ENCODE measurements around the gene LCE5A. TPM values are rescaled to one million over a fixed set of nuclear protein-coding genes. Genes with fewer than 3 reads are reported as not detected.

LCE5A gene
- polyA plus RNA-seq, 1 donor from 2014 or later: not detected

- H3K4me3 ChIP-seq (ENCODE audit: low read length): no peak overlapping the region
- H3K9me3 ChIP-seq (ENCODE audit: low read length): peaks cover 5% of the 10 kb centered on the region
- H3K36me3 ChIP-seq (ENCODE audit: insufficient read depth, low read length): no peaks in the 10 kb centered on the region
- H3K9me2 ChIP-seq (ENCODE audit: insufficient read depth, low read length): no peaks in the 10 kb centered on the region
- no peaks in the 10 kb centered on the region for H3K27me3 ChIP-seq (ENCODE audit: insufficient read depth, low read depth, low read length)
- H3K4me2 ChIP-seq (ENCODE audit: low read length): no peak overlapping the region
- H3K79me2 ChIP-seq (replicated peaks; ENCODE audit: insufficient read depth, low read length): no peaks in the 10 kb centered on the region
- H3K27ac ChIP-seq (ENCODE audit: low read length): no peak overlapping the region
- no peaks in the 10 kb centered on the region for H4K20me1 ChIP-seq (ENCODE audit: insufficient read depth)
- no peaks in the 10 kb centered on the region for H3F3A ChIP-seq (ENCODE audit: insufficient read depth, low read length, poor library complexity, severe bottlenecking)
- no peak overlapping the region for H3K9ac ChIP-seq (ENCODE audit: low read length)
- TF ChIP-seq EP300 (conservative IDR thresholded peaks at IDR 0.05; ENCODE audit: poor library complexity, severe bottlenecking) (no peak), SMC3 (conservative IDR thresholded peaks at IDR 0.05; ENCODE audit: poor library complexity) (no peak), RAD21 (conservative IDR thresholded peaks at IDR 0.05) (no peak), TAF1 (IDR thresholded peaks at IDR 0.05; ENCODE audit: low read depth) (no peak)
- TF ChIP-seq, protein P1, sequence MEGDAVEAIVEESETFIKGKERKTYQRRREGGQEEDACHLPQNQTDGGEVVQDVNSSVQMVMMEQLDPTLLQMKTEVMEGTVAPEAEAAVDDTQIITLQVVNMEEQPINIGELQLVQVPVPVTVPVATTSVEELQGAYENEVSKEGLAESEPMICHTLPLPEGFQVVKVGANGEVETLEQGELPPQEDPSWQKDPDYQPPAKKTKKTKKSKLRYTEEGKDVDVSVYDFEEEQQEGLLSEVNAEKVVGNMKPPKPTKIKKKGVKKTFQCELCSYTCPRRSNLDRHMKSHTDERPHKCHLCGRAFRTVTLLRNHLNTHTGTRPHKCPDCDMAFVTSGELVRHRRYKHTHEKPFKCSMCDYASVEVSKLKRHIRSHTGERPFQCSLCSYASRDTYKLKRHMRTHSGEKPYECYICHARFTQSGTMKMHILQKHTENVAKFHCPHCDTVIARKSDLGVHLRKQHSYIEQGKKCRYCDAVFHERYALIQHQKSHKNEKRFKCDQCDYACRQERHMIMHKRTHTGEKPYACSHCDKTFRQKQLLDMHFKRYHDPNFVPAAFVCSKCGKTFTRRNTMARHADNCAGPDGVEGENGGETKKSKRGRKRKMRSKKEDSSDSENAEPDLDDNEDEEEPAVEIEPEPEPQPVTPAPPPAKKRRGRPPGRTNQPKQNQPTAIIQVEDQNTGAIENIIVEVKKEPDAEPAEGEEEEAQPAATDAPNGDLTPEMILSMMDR (IDR thresholded peaks at IDR 0.05; ENCODE audit: poor library complexity, severe bottlenecking): no peak
- H2AFZ ChIP-seq (ENCODE audit: low read depth, low read length): no peak overlapping the region
These were observed 2.5 kb downstream of the LCE5A start for GRCh38 chr1:152513081-152513480.

DNA sequence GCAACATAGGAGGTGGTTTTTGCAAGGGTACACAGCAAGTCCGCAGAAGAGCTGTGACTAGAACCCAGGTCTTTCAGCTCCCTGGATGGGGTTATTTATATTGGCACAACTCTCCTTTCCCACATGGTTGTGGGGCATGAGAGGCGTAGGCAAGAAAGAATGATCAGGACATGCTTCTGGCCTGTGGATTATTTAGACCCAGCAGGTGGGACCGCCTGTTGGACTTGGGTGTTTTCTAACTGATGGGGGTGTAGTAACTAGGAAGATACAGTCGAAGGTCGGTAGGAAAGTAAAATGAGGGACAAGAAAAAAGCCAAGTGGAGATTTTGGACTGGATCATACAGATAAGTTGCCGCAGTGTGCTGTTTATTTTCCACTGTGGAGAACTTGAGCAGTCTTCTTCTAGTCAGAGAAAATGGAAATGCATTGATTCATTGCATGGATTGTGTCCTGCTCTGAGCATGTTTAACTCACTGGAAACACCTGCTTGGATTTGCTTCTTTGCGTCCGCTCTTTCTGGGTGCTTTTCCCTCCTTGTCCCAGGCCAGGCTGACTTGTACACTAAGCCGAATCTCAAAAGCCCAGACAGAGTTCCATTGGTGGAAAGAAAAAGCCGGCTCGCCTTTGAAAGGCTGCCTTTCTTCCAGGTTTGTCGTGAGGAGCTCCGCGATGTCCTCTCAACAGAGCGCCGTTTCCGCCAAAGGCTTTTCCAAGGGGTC lies 4.3 kb downstream of the LCE5A start:
- Histone ChIP-seq H3F3A (ENCODE audit: insufficient read depth, low read length, poor library complexity, severe bottlenecking) (no peaks in the 10 kb centered on the region), H3K27me3 (ENCODE audit: insufficient read depth, low read depth, low read length) (no peaks in the 10 kb centered on the region), H3K4me3 (ENCODE audit: low read length) (no peak overlapping the region), H3K79me2 (replicated peaks; ENCODE audit: insufficient read depth, low read length) (no peaks in the 10 kb centered on the region), H3K9me3 (ENCODE audit: low read length) (peaks cover 5% of the 10 kb centered on the region), H2AFZ (ENCODE audit: low read depth, low read length) (no peak overlapping the region), H3K27ac (ENCODE audit: low read length) (no peak overlapping the region), H3K9ac (ENCODE audit: low read length) (no peak overlapping the region), H3K36me3 (ENCODE audit: insufficient read depth, low read length) (no peaks in the 10 kb centered on the region), H3K4me2 (ENCODE audit: low read length) (no peak overlapping the region), H3K9me2 (ENCODE audit: insufficient read depth, low read length) (no peaks in the 10 kb centered on the region), H4K20me1 (ENCODE audit: insufficient read depth) (no peaks in the 10 kb centered on the region)
- TF ChIP-seq, protein P1 (IDR thresholded peaks at IDR 0.05; ENCODE audit: poor library complexity, severe bottlenecking): no peak
- TF ChIP-seq MXI1 (conservative IDR thresholded peaks at IDR 0.05; ENCODE audit: poor library complexity, severe bottlenecking): no peak
- TF ChIP-seq EP300 (conservative IDR thresholded peaks at IDR 0.05; ENCODE audit: poor library complexity, severe bottlenecking): no peak
- TF ChIP-seq RAD21 (conservative IDR thresholded peaks at IDR 0.05): no peak
- TF ChIP-seq SMC3 (conservative IDR thresholded peaks at IDR 0.05; ENCODE audit: poor library complexity): no peak
- no peak for TF ChIP-seq POLR2AphosphoS5 (IDR thresholded peaks at IDR 0.05)
- no peak for TF ChIP-seq EZH2 (IDR thresholded peaks at IDR 0.05; ENCODE audit: borderline replicate concordance, insufficient read depth, low read length, poor library complexity, severe bottlenecking)
- TF ChIP-seq TAF1 (IDR thresholded peaks at IDR 0.05; ENCODE audit: low read depth): no peak
- TF ChIP-seq, protein P2, sequence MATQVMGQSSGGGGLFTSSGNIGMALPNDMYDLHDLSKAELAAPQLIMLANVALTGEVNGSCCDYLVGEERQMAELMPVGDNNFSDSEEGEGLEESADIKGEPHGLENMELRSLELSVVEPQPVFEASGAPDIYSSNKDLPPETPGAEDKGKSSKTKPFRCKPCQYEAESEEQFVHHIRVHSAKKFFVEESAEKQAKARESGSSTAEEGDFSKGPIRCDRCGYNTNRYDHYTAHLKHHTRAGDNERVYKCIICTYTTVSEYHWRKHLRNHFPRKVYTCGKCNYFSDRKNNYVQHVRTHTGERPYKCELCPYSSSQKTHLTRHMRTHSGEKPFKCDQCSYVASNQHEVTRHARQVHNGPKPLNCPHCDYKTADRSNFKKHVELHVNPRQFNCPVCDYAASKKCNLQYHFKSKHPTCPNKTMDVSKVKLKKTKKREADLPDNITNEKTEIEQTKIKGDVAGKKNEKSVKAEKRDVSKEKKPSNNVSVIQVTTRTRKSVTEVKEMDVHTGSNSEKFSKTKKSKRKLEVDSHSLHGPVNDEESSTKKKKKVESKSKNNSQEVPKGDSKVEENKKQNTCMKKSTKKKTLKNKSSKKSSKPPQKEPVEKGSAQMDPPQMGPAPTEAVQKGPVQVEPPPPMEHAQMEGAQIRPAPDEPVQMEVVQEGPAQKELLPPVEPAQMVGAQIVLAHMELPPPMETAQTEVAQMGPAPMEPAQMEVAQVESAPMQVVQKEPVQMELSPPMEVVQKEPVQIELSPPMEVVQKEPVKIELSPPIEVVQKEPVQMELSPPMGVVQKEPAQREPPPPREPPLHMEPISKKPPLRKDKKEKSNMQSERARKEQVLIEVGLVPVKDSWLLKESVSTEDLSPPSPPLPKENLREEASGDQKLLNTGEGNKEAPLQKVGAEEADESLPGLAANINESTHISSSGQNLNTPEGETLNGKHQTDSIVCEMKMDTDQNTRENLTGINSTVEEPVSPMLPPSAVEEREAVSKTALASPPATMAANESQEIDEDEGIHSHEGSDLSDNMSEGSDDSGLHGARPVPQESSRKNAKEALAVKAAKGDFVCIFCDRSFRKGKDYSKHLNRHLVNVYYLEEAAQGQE (IDR thresholded peaks at IDR 0.05; ENCODE audit: borderline replicate concordance): no peak
